ENCODE results near the gene L3MBTL4.

L3MBTL4 gene

DNA sequence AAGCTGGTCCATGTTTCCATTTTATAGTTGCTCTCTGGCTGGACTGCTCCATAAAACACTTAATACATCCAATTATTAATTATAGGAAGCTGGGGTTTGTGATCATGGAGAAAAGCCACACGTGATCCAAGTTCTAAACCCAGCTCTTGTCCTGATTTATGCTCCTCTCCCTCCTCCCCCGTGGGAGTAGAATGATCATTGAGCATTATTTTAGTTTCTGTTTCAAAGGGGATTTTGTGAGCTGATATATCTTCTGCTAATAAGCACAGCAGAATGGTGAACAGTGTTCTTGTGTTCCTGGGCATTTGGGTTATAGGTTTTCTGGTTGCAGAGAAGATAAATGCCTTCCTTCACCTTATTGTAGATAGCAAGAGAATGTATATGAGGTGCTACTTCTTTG lies 383.7 kb downstream of the L3MBTL4 start:
- FAIRE-seq = no peak
- DNase-seq (ENCODE audit: insufficient read length, low spot score) = no peak
- no peak for TF ChIP-seq POU2F2 (IDR thresholded peaks at IDR 0.05; ENCODE audit: low read depth, low read length)
- TF ChIP-seq TAF1 (IDR thresholded peaks at IDR 0.05; ENCODE audit: low read depth, low read length) = no peak
- TF ChIP-seq SPI1 (IDR thresholded peaks at IDR 0.05; ENCODE audit: low read depth, low read length) = no peak
- no peak for TF ChIP-seq PAX5 (IDR thresholded peaks at IDR 0.05; ENCODE audit: insufficient read depth, low read length, severe bottlenecking)
- TF ChIP-seq POLR2AphosphoS5 (IDR thresholded peaks at IDR 0.05; ENCODE audit: low read depth, low read length) = no peak
- TF ChIP-seq POLR2A (IDR thresholded peaks at IDR 0.05; ENCODE audit: low read depth, low read length) = no peak

DNA sequence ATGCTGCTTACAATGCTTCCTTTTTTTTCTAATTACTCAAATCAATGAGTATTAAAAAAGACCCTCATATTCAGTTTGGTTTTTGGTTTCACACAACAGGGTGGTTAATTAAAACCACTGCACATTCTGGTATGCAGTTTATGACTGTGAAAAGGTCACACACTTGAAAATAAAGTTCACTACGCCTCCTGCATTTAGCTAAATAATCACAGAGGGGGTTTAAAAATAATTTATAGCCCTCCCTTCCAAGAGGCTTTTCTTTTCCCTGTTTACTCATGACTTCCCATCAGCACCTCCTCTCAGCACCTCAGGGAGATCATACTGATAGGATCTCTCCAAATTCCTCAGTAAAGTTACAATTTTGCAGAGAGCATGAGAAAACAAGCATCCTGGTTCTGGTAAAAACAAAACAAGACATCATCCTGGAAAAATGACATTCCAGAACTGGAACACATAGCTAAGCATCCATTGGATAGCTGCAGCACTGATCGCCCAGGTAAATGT lies 389.9 kb downstream of the L3MBTL4 start:
- no peak for TF ChIP-seq SPI1 (IDR thresholded peaks at IDR 0.05; ENCODE audit: low read depth, low read length)
- no peak for TF ChIP-seq POU2F2 (IDR thresholded peaks at IDR 0.05; ENCODE audit: low read depth, low read length)
- DNase-seq (ENCODE audit: insufficient read length, low spot score) (no peak), FAIRE-seq (no peak)

DNA sequence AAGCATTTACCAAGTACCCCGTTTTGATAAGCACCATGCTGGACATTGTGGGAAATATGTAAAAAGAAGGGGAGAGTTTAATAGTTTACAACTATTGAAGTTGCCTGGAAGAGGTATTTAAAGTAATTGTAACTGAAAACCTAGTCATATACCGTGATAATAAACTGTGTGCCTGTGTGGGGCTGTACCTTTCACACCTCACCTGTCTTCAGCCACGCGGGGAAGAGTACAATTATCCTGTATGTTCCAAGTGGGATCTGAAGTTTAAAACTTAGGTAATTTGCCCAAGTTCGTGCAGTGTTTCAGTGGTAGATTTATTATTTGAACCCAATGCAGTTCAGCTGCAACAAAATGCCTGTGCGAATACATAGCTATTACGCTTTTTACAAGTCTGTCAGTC lies 391.2 kb downstream of the L3MBTL4 start:
- DNase-seq (ENCODE audit: insufficient read length, low spot score) = no peak
- TF ChIP-seq POLR2AphosphoS5 (IDR thresholded peaks at IDR 0.05; ENCODE audit: low read depth, low read length) (no peak), TAF1 (IDR thresholded peaks at IDR 0.05; ENCODE audit: low read depth, low read length) (no peak), POLR2A (IDR thresholded peaks at IDR 0.05; ENCODE audit: low read depth, low read length) (no peak), POU2F2 (IDR thresholded peaks at IDR 0.05; ENCODE audit: low read depth, low read length) (no peak), PAX5 (IDR thresholded peaks at IDR 0.05; ENCODE audit: insufficient read depth, low read length, severe bottlenecking) (no peak), SPI1 (IDR thresholded peaks at IDR 0.05; ENCODE audit: low read depth, low read length) (no peak)
- no peak for FAIRE-seq

- no peak for FAIRE-seq
- TF ChIP-seq POU2F2 (IDR thresholded peaks at IDR 0.05; ENCODE audit: low read depth, low read length) = no peak
- no peak for TF ChIP-seq SPI1 (IDR thresholded peaks at IDR 0.05; ENCODE audit: low read depth, low read length)
- no peak for TF ChIP-seq POLR2AphosphoS5 (IDR thresholded peaks at IDR 0.05; ENCODE audit: low read depth, low read length)
- TF ChIP-seq TAF1 (IDR thresholded peaks at IDR 0.05; ENCODE audit: low read depth, low read length) = no peak
- TF ChIP-seq PAX5 (IDR thresholded peaks at IDR 0.05; ENCODE audit: insufficient read depth, low read length, severe bottlenecking) = no peak
- no peak for TF ChIP-seq POLR2A (IDR thresholded peaks at IDR 0.05; ENCODE audit: low read depth, low read length)
- DNase-seq (ENCODE audit: insufficient read length, low spot score) = no peak
Observed at GRCh38 chr18:6022845-6023244, 391.9 kb downstream of the L3MBTL4 start.

DNA sequence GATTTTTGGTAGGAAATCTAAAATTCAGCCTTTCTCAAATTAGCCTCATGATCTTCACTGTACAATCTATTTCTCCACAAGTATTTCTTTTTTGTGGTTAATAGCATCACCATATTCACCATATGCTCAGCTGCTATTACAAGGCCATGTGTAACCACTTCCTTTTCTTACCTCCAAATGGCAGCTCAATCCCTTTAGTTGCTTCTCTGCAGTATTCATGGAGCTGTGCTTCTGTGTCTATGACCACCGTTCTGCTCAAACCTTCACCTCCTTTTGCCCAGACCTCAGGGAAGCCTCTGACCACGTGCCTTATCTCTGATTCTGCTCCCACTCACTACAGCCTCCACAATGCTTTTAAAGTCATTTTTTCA lies 392.7 kb downstream of the L3MBTL4 start:
- no peak for FAIRE-seq
- DNase-seq (ENCODE audit: insufficient read length, low spot score) = no peak
- peak; percentile 64 for TF ChIP-seq SPI1 (IDR thresholded peaks at IDR 0.05; ENCODE audit: low read depth, low read length)
- no peak for TF ChIP-seq PAX5 (IDR thresholded peaks at IDR 0.05; ENCODE audit: insufficient read depth, low read length, severe bottlenecking)

- TF ChIP-seq PAX5 (IDR thresholded peaks at IDR 0.05; ENCODE audit: insufficient read depth, low read length, severe bottlenecking) = no peak
- no peak for TF ChIP-seq SPI1 (IDR thresholded peaks at IDR 0.05; ENCODE audit: low read depth, low read length)
- TF ChIP-seq POU2F2 (IDR thresholded peaks at IDR 0.05; ENCODE audit: low read depth, low read length) = no peak
- no peak for TF ChIP-seq POLR2A (IDR thresholded peaks at IDR 0.05; ENCODE audit: low read depth, low read length)
- TF ChIP-seq TAF1 (IDR thresholded peaks at IDR 0.05; ENCODE audit: low read depth, low read length) = no peak
- TF ChIP-seq POLR2AphosphoS5 (IDR thresholded peaks at IDR 0.05; ENCODE audit: low read depth, low read length) = no peak
- FAIRE-seq (no peak), DNase-seq (ENCODE audit: insufficient read length, low spot score) (no peak)
Observed at GRCh38 chr18:6021306-6022073, 393.2 kb downstream of the L3MBTL4 start.

- TF ChIP-seq PAX5 (IDR thresholded peaks at IDR 0.05; ENCODE audit: insufficient read depth, low read length, severe bottlenecking) (no peak), TAF1 (IDR thresholded peaks at IDR 0.05; ENCODE audit: low read depth, low read length) (no peak), POLR2A (IDR thresholded peaks at IDR 0.05; ENCODE audit: low read depth, low read length) (no peak), POU2F2 (IDR thresholded peaks at IDR 0.05; ENCODE audit: low read depth, low read length) (no peak), SPI1 (IDR thresholded peaks at IDR 0.05; ENCODE audit: low read depth, low read length) (no peak), POLR2AphosphoS5 (IDR thresholded peaks at IDR 0.05; ENCODE audit: low read depth, low read length) (no peak)
- DNase-seq (ENCODE audit: insufficient read length, low spot score) (no peak), FAIRE-seq (no peak)
Observed at GRCh38 chr18:6018671-6019070, 396.0 kb downstream of the L3MBTL4 start.

DNA sequence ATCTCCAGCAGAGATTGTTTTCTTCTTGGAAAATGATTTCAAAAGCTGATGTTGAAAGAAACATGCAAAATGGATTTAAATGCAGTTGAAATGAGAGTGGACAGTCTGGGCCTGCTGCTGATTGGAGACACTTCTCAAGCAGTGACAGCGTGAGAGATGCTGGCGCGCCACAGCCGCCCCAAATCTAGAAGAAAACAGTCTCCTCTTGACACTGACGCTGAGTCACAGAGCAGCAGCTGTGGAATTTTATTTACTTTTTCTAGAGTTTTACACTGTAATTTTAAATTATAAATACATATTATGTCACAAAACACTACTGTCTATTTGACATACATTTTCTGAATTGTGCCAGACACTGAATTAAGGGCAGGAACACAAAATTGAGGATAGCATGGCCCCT lies 397.5 kb downstream of the L3MBTL4 start:
- TF ChIP-seq SPI1 (IDR thresholded peaks at IDR 0.05; ENCODE audit: low read depth, low read length) (no peak), POLR2AphosphoS5 (IDR thresholded peaks at IDR 0.05; ENCODE audit: low read depth, low read length) (no peak), TAF1 (IDR thresholded peaks at IDR 0.05; ENCODE audit: low read depth, low read length) (no peak), POU2F2 (IDR thresholded peaks at IDR 0.05; ENCODE audit: low read depth, low read length) (no peak), POLR2A (IDR thresholded peaks at IDR 0.05; ENCODE audit: low read depth, low read length) (no peak), PAX5 (IDR thresholded peaks at IDR 0.05; ENCODE audit: insufficient read depth, low read length, severe bottlenecking) (no peak)
- FAIRE-seq (no peak), DNase-seq (ENCODE audit: insufficient read length, low spot score) (no peak)

- TF ChIP-seq POU2F2 (IDR thresholded peaks at IDR 0.05; ENCODE audit: low read depth, low read length) (no peak), POLR2A (IDR thresholded peaks at IDR 0.05; ENCODE audit: low read depth, low read length) (no peak), TAF1 (IDR thresholded peaks at IDR 0.05; ENCODE audit: low read depth, low read length) (no peak), POLR2AphosphoS5 (IDR thresholded peaks at IDR 0.05; ENCODE audit: low read depth, low read length) (no peak), SPI1 (IDR thresholded peaks at IDR 0.05; ENCODE audit: low read depth, low read length) (no peak), PAX5 (IDR thresholded peaks at IDR 0.05; ENCODE audit: insufficient read depth, low read length, severe bottlenecking) (no peak)
- DNase-seq (ENCODE audit: insufficient read length, low spot score) (no peak), FAIRE-seq (no peak)
Observed at GRCh38 chr18:6015364-6015763, 399.3 kb downstream of the L3MBTL4 start.

All from GM12891 (cell line).